Neural cell (in vitro differentiated cells): ENCODE data around the gene RTN4R. TPM values are rescaled to one million over a fixed set of nuclear protein-coding genes. Genes with fewer than 3 reads are reported as not detected.
"Not testable (repeated sequence)": the region's sequence is repeated elsewhere in the genome, so short reads cannot be mapped to it uniquely, and the experiment has no call there.

Experiments used
- H2AFZ ChIP-seq: fragments of 200-600, 300-800 bp; sonication (generic), shearing (Covaris generic); 2 replicates; pipeline ENCODE4 v1.6.0; 2014; ENCODE audit warnings: low read depth, mild to moderate bottlenecking, antibody characterized with exemption, low read length, moderate library complexity
- H3F3A ChIP-seq: fragments of 200-600 bp; shearing (Covaris generic); 2 replicates; pipeline ENCODE4 v1.6.1; 2016; ENCODE audit warnings: mild to moderate bottlenecking, moderate library complexity, mixed read lengths, antibody characterized with exemption, low read length; ENCODE audit not compliant: insufficient read depth, poor library complexity, severe bottlenecking
- H3K27ac ChIP-seq: fragments of 200-600, 300-800 bp; sonication (generic), shearing (Covaris generic); 2 replicates; pipeline ENCODE4 v1.5.1; 2014; ENCODE audit warnings: mild to moderate bottlenecking, low read length, moderate library complexity
- H3K27me3 ChIP-seq: fragments of 300-800, 200-600 bp; sonication (generic), shearing (Covaris generic); 2 replicates; pipeline ENCODE4 v1.6.0; 2014; ENCODE audit warnings: mild to moderate bottlenecking, low read depth, low read length, moderate library complexity; ENCODE audit not compliant: insufficient read depth
- H3K36me3 ChIP-seq: fragments of 300-800, 200-600 bp; sonication (generic), shearing (Covaris generic); 2 replicates; pipeline ENCODE4 v1.5.1; 2014; ENCODE audit warnings: mild to moderate bottlenecking, antibody characterized with exemption, low read length, moderate library complexity; ENCODE audit not compliant: insufficient read depth
- H3K4me2 ChIP-seq: fragments of 300-800, 200-600 bp; sonication (generic), shearing (Covaris generic); 2 replicates; pipeline ENCODE4 v1.6.0; 2014; ENCODE audit warnings: mild to moderate bottlenecking, low read length
- H3K4me3 ChIP-seq: fragments of 300-800, 200-600 bp; sonication (generic), shearing (Covaris generic); 2 replicates; pipeline ENCODE4 v1.5.1; 2014; ENCODE audit warnings: mild to moderate bottlenecking, low read length, moderate library complexity
- H3K79me2 ChIP-seq: fragments of 200-600 bp; shearing (Covaris generic); replicated peaks from 2 replicates; pipeline ENCODE4 v1.6.0; 2014; ENCODE audit warnings: mild to moderate bottlenecking, low read length, moderate library complexity; ENCODE audit not compliant: insufficient read depth
- H3K9ac ChIP-seq: fragments of 300-800, 200-600 bp; sonication (generic), shearing (Covaris generic); 2 replicates; pipeline ENCODE4 v1.6.1; 2016; ENCODE audit warnings: mild to moderate bottlenecking, low read length, mixed read lengths
- H3K9me2 ChIP-seq: fragments of 200-600 bp; shearing (Covaris generic); 2 replicates; pipeline ENCODE4 v1.6.1; 2016; ENCODE audit warnings: mild to moderate bottlenecking, low read length, mixed read lengths; ENCODE audit not compliant: insufficient read depth
- H3K9me3 ChIP-seq: fragments of 200-600, 300-800 bp; sonication (generic), shearing (Covaris generic); 2 replicates; pipeline ENCODE4 v1.6.1; 2016; ENCODE audit warnings: mild to moderate bottlenecking, mixed run types, low read length, moderate library complexity, mixed read lengths
- H4K20me1 ChIP-seq: fragments of 200-600 bp; shearing (Covaris generic); 2 replicates; pipeline ENCODE4 v1.6.1; 2016; ENCODE audit warnings: mild to moderate bottlenecking, mixed run types; ENCODE audit not compliant: insufficient read depth
- CTCF ChIP-seq: fragments of 450-650 bp; IDR thresholded peaks from 2 replicates; pipeline ENCODE4 v1.5.1; 2014; ENCODE audit warnings: antibody characterized with exemption, mild to moderate bottlenecking, moderate library complexity; ENCODE audit not compliant: poor library complexity, severe bottlenecking
- EP300 ChIP-seq: fragments of 450-650 bp; conservative IDR thresholded peaks from 2 replicates; pipeline ENCODE4 v1.6.1; 2014; ENCODE audit warnings: antibody characterized with exemption, mild to moderate bottlenecking, moderate library complexity; ENCODE audit not compliant: poor library complexity, severe bottlenecking
- EZH2 ChIP-seq: fragments of 200-600, 300-800 bp; shearing (Covaris generic), sonication (generic); IDR thresholded peaks from 2 replicates; pipeline ENCODE4 v1.6.1; 2014; ENCODE audit warnings: antibody characterized with exemption, low read length, borderline replicate concordance, mild to moderate bottlenecking; ENCODE audit not compliant: insufficient read depth, poor library complexity, severe bottlenecking
- MXI1 ChIP-seq: fragments of 450-650 bp; conservative IDR thresholded peaks from 2 replicates; pipeline ENCODE4 v1.6.1; 2014; ENCODE audit warnings: antibody characterized with exemption, mild to moderate bottlenecking; ENCODE audit not compliant: poor library complexity, severe bottlenecking
- POLR2AphosphoS5 ChIP-seq: IDR thresholded peaks from 2 replicates; pipeline ENCODE4 v1.6.1; 2012
- RAD21 ChIP-seq: fragments of 450-650 bp; conservative IDR thresholded peaks from 2 replicates; pipeline ENCODE4 v1.6.1; 2014; ENCODE audit warnings: antibody characterized with exemption, mild to moderate bottlenecking, moderate library complexity
- REST ChIP-seq: IDR thresholded peaks from 2 replicates; pipeline ENCODE4 v1.6.1; 2012; ENCODE audit warnings: borderline replicate concordance
- SMC3 ChIP-seq: fragments of 450-650 bp; conservative IDR thresholded peaks from 2 replicates; pipeline ENCODE4 v1.6.1; 2014; ENCODE audit warnings: antibody characterized with exemption, mild to moderate bottlenecking, moderate library complexity; ENCODE audit not compliant: poor library complexity
- TAF1 ChIP-seq: IDR thresholded peaks from 2 replicates; pipeline ENCODE4 v1.6.1; 2012; ENCODE audit warnings: low read depth
- polyA plus RNA-seq: library from polyadenylated mRNA; depleted of rRNA; stranded (reverse); fragments of >200 nt; gene quantifications from 2 replicates; pipeline ENCODE4 v1.2.3, GENCODE V29; 2014

The RTN4R gene
- polyA plus RNA-seq, 1 donor from 2014 or later, result 13.6 TPM

- no peak overlapping the region for H3K4me3 ChIP-seq
- no peak overlapping the region for H2AFZ ChIP-seq
- no peaks in the 10 kb centered on the region for H3K9me2 ChIP-seq
- no peak for TF ChIP-seq TAF1
- no peak for TF ChIP-seq RAD21
- no peaks in the 10 kb centered on the region for H3F3A ChIP-seq
- no peaks in the 10 kb centered on the region for H3K79me2 ChIP-seq
- H3K9me3 ChIP-seq, result no peaks in the 10 kb centered on the region
- H3K4me2 ChIP-seq, result no peak overlapping the region
- no peaks in the 10 kb centered on the region for H3K36me3 ChIP-seq
- H3K27me3 ChIP-seq, result no peaks in the 10 kb centered on the region
- H3K9ac ChIP-seq, result no peak overlapping the region
- H4K20me1 ChIP-seq, result no peaks in the 10 kb centered on the region
- no peak overlapping the region for H3K27ac ChIP-seq
Observed at GRCh38 chr22:20272174-20272573, 4.1 kb upstream of the RTN4R start.

GRCh38 chr22:20271114-20271994, 3.2 kb upstream of the RTN4R start:
- no peaks in the 10 kb centered on the region for H3K36me3 ChIP-seq
- TF ChIP-seq EZH2 (no peak), EP300 (no peak), SMC3 (no peak), REST (no peak), TAF1 (no peak), CTCF (no peak), POLR2AphosphoS5 (no peak), MXI1 (no peak), RAD21 (no peak)
- H3F3A ChIP-seq, result no peaks in the 10 kb centered on the region
- no peaks in the 10 kb centered on the region for H3K9me3 ChIP-seq
- H3K27me3 ChIP-seq, result no peaks in the 10 kb centered on the region
- H2AFZ ChIP-seq, result no peak overlapping the region
- no peak overlapping the region for H3K4me2 ChIP-seq
- no peak overlapping the region for H3K27ac ChIP-seq
- H4K20me1 ChIP-seq, result no peaks in the 10 kb centered on the region
- H3K79me2 ChIP-seq, result no peaks in the 10 kb centered on the region
- no peak overlapping the region for H3K9ac ChIP-seq
- no peaks in the 10 kb centered on the region for H3K9me2 ChIP-seq
- H3K4me3 ChIP-seq, result no peak overlapping the region

GRCh38 chr22:20270190-20271113, 2.3 kb upstream of the RTN4R start:
- H4K20me1 ChIP-seq, H3K9me2 ChIP-seq, H3K36me3 ChIP-seq, H2AFZ ChIP-seq, H3K27ac ChIP-seq, H3K9ac ChIP-seq, H3K79me2 ChIP-seq, H3K4me2 ChIP-seq, H3K27me3 ChIP-seq, H3F3A ChIP-seq, H3K4me3 ChIP-seq, H3K9me3 ChIP-seq: not testable (repeated sequence)

- H3K27ac ChIP-seq, H4K20me1 ChIP-seq, H2AFZ ChIP-seq, H3K27me3 ChIP-seq, H3K4me3 ChIP-seq, H3K4me2 ChIP-seq, H3K9me3 ChIP-seq, H3K36me3 ChIP-seq, H3K9ac ChIP-seq, H3K79me2 ChIP-seq, H3F3A ChIP-seq, H3K9me2 ChIP-seq: not testable (repeated sequence)
Observed at GRCh38 chr22:20269673-20270072, 1.6 kb upstream of the RTN4R start.
